H9 (cell line): ENCODE data around the gene GPC6. TPM values are rescaled to one million over a fixed set of nuclear protein-coding genes. Genes with fewer than 3 reads are reported as not detected.

Experiments used
- DNase-seq: peaks from one replicate; pipeline ENCODE4 v3.0.0-alpha.2; 2017
- H2AFZ ChIP-seq: one replicate; pipeline ENCODE4 v1.6.1; 2013; ENCODE audit warnings: mild to moderate bottlenecking, low read length, control low read depth, moderate library complexity
- H2AK5ac ChIP-seq: 2 replicates; pipeline ENCODE4 v1.6.1; 2013; ENCODE audit warnings: low read length, control low read depth, mixed read lengths; ENCODE audit not compliant: insufficient read length
- H2BK120ac ChIP-seq: one replicate; pipeline ENCODE4 v1.6.1; 2013; ENCODE audit warnings: low read depth, mild to moderate bottlenecking, low read length, control low read depth, inconsistent platforms; ENCODE audit not compliant: poor library complexity, severe bottlenecking
- H2BK12ac ChIP-seq: 2 replicates; pipeline ENCODE4 v1.6.1; 2013; ENCODE audit warnings: low read length, control low read depth, mixed read lengths, low read depth; ENCODE audit not compliant: insufficient read length
- H2BK15ac ChIP-seq: 2 replicates; pipeline ENCODE4 v1.6.1; 2013; ENCODE audit warnings: low read depth, low read length, control low read depth
- H2BK20ac ChIP-seq: one replicate; pipeline ENCODE4 v1.6.1; 2013; ENCODE audit warnings: low read depth, mild to moderate bottlenecking, low read length, control low read depth, inconsistent platforms; ENCODE audit not compliant: poor library complexity, severe bottlenecking
- H2BK5ac ChIP-seq: 2 replicates; pipeline ENCODE4 v1.6.1; 2013; ENCODE audit warnings: low read length, control low read depth, mixed read lengths; ENCODE audit not compliant: insufficient read length
- H3K14ac ChIP-seq: 2 replicates; pipeline ENCODE4 v1.6.1; 2013; ENCODE audit warnings: low read length, control low read depth; ENCODE audit not compliant: insufficient read depth
- H3K18ac ChIP-seq: 2 replicates; pipeline ENCODE4 v1.6.1; 2013; ENCODE audit warnings: low read depth, mild to moderate bottlenecking, mixed read lengths, low read length, control low read depth; ENCODE audit not compliant: insufficient read length
- H3K23ac ChIP-seq: 2 replicates; pipeline ENCODE4 v1.6.1; 2013; ENCODE audit warnings: low read length, control low read depth, mixed read lengths, low read depth; ENCODE audit not compliant: insufficient read length
- H3K23me2 ChIP-seq: 2 replicates; pipeline ENCODE4 v1.6.1; 2013; ENCODE audit warnings: low read depth, mild to moderate bottlenecking, mixed read lengths, low read length, control low read depth; ENCODE audit not compliant: insufficient read length, poor library complexity, severe bottlenecking
- H3K27ac ChIP-seq: 2 replicates; pipeline ENCODE4 v1.5.1; 2013; ENCODE audit warnings: low read length, control low read depth, mixed read lengths, low read depth; ENCODE audit not compliant: insufficient read length
- H3K27me3 ChIP-seq: 2 replicates; pipeline ENCODE4 v1.6.1; 2013; ENCODE audit warnings: low read length, control low read depth, inconsistent platforms; ENCODE audit not compliant: insufficient read depth
- H3K4ac ChIP-seq: 2 replicates; pipeline ENCODE4 v1.6.1; 2013; ENCODE audit warnings: low read depth, mild to moderate bottlenecking, control low read depth, inconsistent platforms, low read length, moderate library complexity
- H3K4me1 ChIP-seq: 2 replicates; pipeline ENCODE4 v1.6.1; 2013; ENCODE audit warnings: low read length, control low read depth, inconsistent platforms; ENCODE audit not compliant: insufficient read depth
- H3K4me2 ChIP-seq: 2 replicates; pipeline ENCODE4 v1.6.1; 2013; ENCODE audit warnings: low read length, control low read depth, mixed read lengths; ENCODE audit not compliant: insufficient read length, insufficient read depth
- H3K56ac ChIP-seq: 2 replicates; pipeline ENCODE4 v1.6.1; 2013; ENCODE audit warnings: low read depth, mild to moderate bottlenecking, mixed read lengths, low read length, control low read depth; ENCODE audit not compliant: insufficient read length
- H3K79me1 ChIP-seq: 2 replicates; pipeline ENCODE4 v1.6.1; 2013; ENCODE audit warnings: low read depth, mild to moderate bottlenecking, moderate library complexity, low read length, control low read depth, inconsistent platforms; ENCODE audit not compliant: insufficient read depth, poor library complexity, severe bottlenecking
- H3K79me2 ChIP-seq: 2 replicates; pipeline ENCODE4 v1.6.1; 2013; ENCODE audit warnings: low read length, control low read depth, inconsistent platforms; ENCODE audit not compliant: insufficient read depth
- H3K9ac ChIP-seq: 2 replicates; pipeline ENCODE4 v1.6.1; 2013; ENCODE audit warnings: low read length, control low read depth, mixed read lengths; ENCODE audit not compliant: insufficient read length; ENCODE audit errors: extremely low read depth
- H3K9me3 ChIP-seq: one replicate; pipeline ENCODE4 v1.6.1; 2013; ENCODE audit warnings: low read depth, low read length, inconsistent platforms; ENCODE audit not compliant: control insufficient read depth
- H3T11ph ChIP-seq: one replicate; pipeline ENCODE4 v1.6.1; 2013; ENCODE audit warnings: mild to moderate bottlenecking, low read length, control low read depth, inconsistent platforms
- H4K20me1 ChIP-seq: one replicate; pipeline ENCODE4 v1.6.1; 2013; ENCODE audit not compliant: control insufficient read depth, insufficient read length, insufficient read depth
- H4K5ac ChIP-seq: 2 replicates; pipeline ENCODE4 v1.6.1; 2013; ENCODE audit warnings: low read depth, mild to moderate bottlenecking, mixed read lengths, low read length, control low read depth; ENCODE audit not compliant: insufficient read length
- H4K8ac ChIP-seq: replicated peaks from 2 replicates; pipeline ENCODE4 v1.6.1; 2013; ENCODE audit warnings: low read length, control low read depth, mixed read lengths, low read depth; ENCODE audit not compliant: insufficient read length
- H4K91ac ChIP-seq: 2 replicates; pipeline ENCODE4 v1.6.1; 2013; ENCODE audit warnings: low read depth, mild to moderate bottlenecking, moderate library complexity, mixed read lengths, low read length, control low read depth; ENCODE audit not compliant: insufficient read length
- H3K27ac Mint-ChIP-seq, 3 experiments: 2 replicates in 2 of 3; 3 replicates in 1 of 3; pipeline ENCODE4 v1.8.0; 2020 to 2021; ENCODE audit warnings: mixed read lengths in 3 of 3, mild to moderate bottlenecking in 1 of 3, moderate library complexity in 1 of 3
- H3K27me3 Mint-ChIP-seq: 2 replicates; pipeline ENCODE4 v1.8.0; 2021; ENCODE audit warnings: low read depth, mild to moderate bottlenecking, moderate library complexity, mixed read lengths
- H3K36me3 Mint-ChIP-seq, 3 experiments: 2 replicates in 2 of 3; 3 replicates in 1 of 3; pipeline ENCODE4 v1.8.0; 2020 to 2021; ENCODE audit warnings: low read depth in 3 of 3, mixed read lengths in 3 of 3; ENCODE audit not compliant: insufficient read depth in 1 of 3
- H3K4me1 Mint-ChIP-seq, 2 experiments: 2 replicates each; pipeline ENCODE4 v1.8.0; 2020; ENCODE audit warnings: mixed read lengths in 2 of 2
- H3K4me3 Mint-ChIP-seq, 2 experiments: 2 replicates in 1 of 2; 3 replicates in 1 of 2; pipeline ENCODE4 v1.8.0; 2020 to 2021; ENCODE audit warnings: mild to moderate bottlenecking in 2 of 2, mixed read lengths in 2 of 2, moderate library complexity in 1 of 2
- H3K9me3 Mint-ChIP-seq, 2 experiments: 2 replicates in 1 of 2; 3 replicates in 1 of 2; pipeline ENCODE4 v1.8.0; 2020; ENCODE audit warnings: mild to moderate bottlenecking in 2 of 2, mixed read lengths in 2 of 2, moderate library complexity in 1 of 2
- CTCF ChIP-seq: fragments of 200-600 bp; sonication (generic); conservative IDR thresholded peaks from 3 replicates; pipeline ENCODE4 v1.8.0; 2021; ENCODE audit warnings: antibody characterized with exemption, mild to moderate bottlenecking
- WGBS: extraction: QIAGEN DNeasy Blood & Tissue Kit; methylation state at CpG from one replicate; pipeline ENCODE4 v1.1.7; 2013; ENCODE audit warnings: missing lambda C conversion rate, low lambda C conversion rate, mixed read lengths; ENCODE audit not compliant: insufficient read length; ENCODE audit errors: extremely low coverage; 5-methylcytosine and 5-hydroxymethylcytosine counted together
- total RNA-seq: library from RNA; stranded (reverse); gene quantifications from 2 replicates; pipeline ENCODE4 v1.2.1, GENCODE V29; 2021

GPC6 gene
- total RNA-seq, 1 experiment from 2014 or later = 15.6 TPM

- H3K79me1 ChIP-seq = no peaks in the 10 kb centered on the region
- no CpG with 5 or more reads among the region's 5 CpGs for WGBS
- no peaks in the 10 kb centered on the region for H3K9me3 ChIP-seq
- H3K18ac ChIP-seq = no peak overlapping the region
- H3K4me1 ChIP-seq = no peaks in the 10 kb centered on the region
- no peaks in the 10 kb centered on the region for H3K27me3 ChIP-seq
- H3K14ac ChIP-seq = no peak overlapping the region
- no peak overlapping the region for H2BK5ac ChIP-seq
- H2BK20ac ChIP-seq = no peak overlapping the region
- H2BK15ac ChIP-seq = no peak overlapping the region
- H3K27ac Mint-ChIP-seq = no peak overlapping the region
- no peak overlapping the region for H2BK120ac ChIP-seq
- no peak overlapping the region for H2AK5ac ChIP-seq
- TF ChIP-seq CTCF = no peak
- H3K4ac ChIP-seq = no peak overlapping the region
- no peak for DNase-seq
- no peak overlapping the region for H3K4me2 ChIP-seq
- H3K27ac ChIP-seq = no peak overlapping the region
- H4K5ac ChIP-seq = no peak overlapping the region
- H2AFZ ChIP-seq = no peak overlapping the region
- H3K23me2 ChIP-seq = no peaks in the 10 kb centered on the region
- no peaks in the 10 kb centered on the region for H3K4me1 Mint-ChIP-seq
- H4K91ac ChIP-seq = no peak overlapping the region
- no peaks in the 10 kb centered on the region for H3K79me2 ChIP-seq
- H3K9me3 Mint-ChIP-seq = no peaks in the 10 kb centered on the region
- H2BK12ac ChIP-seq = no peak overlapping the region
- no peak overlapping the region for H3K9ac ChIP-seq
- H4K8ac ChIP-seq = no peak overlapping the region
- no peaks in the 10 kb centered on the region for H3K36me3 Mint-ChIP-seq
- H3K56ac ChIP-seq = no peak overlapping the region
- H4K20me1 ChIP-seq = no peaks in the 10 kb centered on the region
- H3K27me3 Mint-ChIP-seq = no peaks in the 10 kb centered on the region
- no peak overlapping the region for H3K4me3 Mint-ChIP-seq
- no peak overlapping the region for H3K23ac ChIP-seq
- H3T11ph ChIP-seq = no peak overlapping the region
Measured at GRCh38 chr13:93853912-93854311, 627.3 kb downstream of the GPC6 start.
